ENCODE measurements around the gene NNAT. TPM values are rescaled to one million over a fixed set of nuclear protein-coding genes. Genes with fewer than 3 reads are reported as not detected.
"Not testable (repeated sequence)": the region's sequence is repeated elsewhere in the genome, so short reads cannot be mapped to it uniquely, and the experiment has no call there.

The NNAT gene
- total and polyA plus RNA-seq, 12 donors = 0.24 to 1.1 (median 0.46) TPM; not detected in 5

DNA sequence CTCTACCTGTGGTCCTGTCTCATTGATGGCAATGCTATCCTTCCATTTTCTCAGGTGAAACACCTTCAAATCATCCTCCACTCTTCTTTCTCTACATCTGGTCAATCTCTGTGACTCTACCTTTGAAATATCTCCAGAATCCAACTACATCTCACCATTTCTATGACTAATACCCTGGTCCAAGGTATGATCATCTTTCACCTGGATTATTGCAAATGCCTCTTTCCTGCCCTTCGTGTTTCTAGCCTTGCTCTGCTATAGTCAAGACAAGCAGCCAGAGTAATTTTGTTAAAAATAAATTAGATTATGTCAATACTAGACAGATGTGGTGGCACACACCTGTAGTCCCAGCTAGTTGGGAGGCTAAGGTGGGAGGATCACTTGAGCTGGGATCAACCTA is 24.5 kb downstream of the NNAT start:
- TF ChIP-seq, protein P1, sequence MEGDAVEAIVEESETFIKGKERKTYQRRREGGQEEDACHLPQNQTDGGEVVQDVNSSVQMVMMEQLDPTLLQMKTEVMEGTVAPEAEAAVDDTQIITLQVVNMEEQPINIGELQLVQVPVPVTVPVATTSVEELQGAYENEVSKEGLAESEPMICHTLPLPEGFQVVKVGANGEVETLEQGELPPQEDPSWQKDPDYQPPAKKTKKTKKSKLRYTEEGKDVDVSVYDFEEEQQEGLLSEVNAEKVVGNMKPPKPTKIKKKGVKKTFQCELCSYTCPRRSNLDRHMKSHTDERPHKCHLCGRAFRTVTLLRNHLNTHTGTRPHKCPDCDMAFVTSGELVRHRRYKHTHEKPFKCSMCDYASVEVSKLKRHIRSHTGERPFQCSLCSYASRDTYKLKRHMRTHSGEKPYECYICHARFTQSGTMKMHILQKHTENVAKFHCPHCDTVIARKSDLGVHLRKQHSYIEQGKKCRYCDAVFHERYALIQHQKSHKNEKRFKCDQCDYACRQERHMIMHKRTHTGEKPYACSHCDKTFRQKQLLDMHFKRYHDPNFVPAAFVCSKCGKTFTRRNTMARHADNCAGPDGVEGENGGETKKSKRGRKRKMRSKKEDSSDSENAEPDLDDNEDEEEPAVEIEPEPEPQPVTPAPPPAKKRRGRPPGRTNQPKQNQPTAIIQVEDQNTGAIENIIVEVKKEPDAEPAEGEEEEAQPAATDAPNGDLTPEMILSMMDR (IDR thresholded peaks at IDR 0.05) = no peak
- H3K4me1 ChIP-seq = no peaks in the 10 kb centered on the region
- WGBS, 2 donors = 80 to 88% methylated on average over 1 of the region's 1 CpG
- H3K27me3 ChIP-seq = peaks cover 0 to 4% (median 0%) of the 10 kb centered on the region in 7 donors
- H3K27ac ChIP-seq = no peak overlapping the region
- ATAC-seq = no peak
- H3K4me3 ChIP-seq = no peak overlapping the region
- no peak for DNase-seq
- no peaks in the 10 kb centered on the region for H3K9me3 ChIP-seq
- intact Hi-C loops (cut with DNase I) = no loop called here
- H3K36me3 ChIP-seq = no peaks in the 10 kb centered on the region

DNA sequence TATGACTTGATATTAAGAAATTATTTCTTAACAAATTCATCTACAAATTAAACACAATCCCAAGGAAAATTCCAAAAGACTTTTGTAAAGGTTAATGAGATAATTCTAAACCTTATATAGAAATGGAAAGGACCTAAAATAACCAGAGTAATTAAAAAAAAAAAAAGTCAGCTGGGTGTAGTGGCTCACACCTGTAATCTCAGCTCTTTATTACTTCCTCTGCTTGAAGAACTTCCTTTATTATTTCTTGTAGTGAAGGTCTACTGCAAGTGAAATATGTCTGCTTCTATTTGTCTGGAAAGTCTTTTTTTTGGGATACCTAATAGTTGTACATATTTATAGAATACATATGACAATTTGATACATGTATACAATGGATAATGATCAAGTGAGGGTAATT is 26.9 kb downstream of the NNAT start:
- Histone ChIP-seq H3K27ac (no peak overlapping the region), H3K9me3 (no peaks in the 10 kb centered on the region), H3K4me3 (no peak overlapping the region), H3K4me1 (no peaks in the 10 kb centered on the region), H3K36me3 (no peaks in the 10 kb centered on the region), H3K27me3 (peaks cover 0 to 4% (median 0%) of the 10 kb centered on the region in 7 donors)
- ATAC-seq (no peak), DNase-seq (no peak)
- TF ChIP-seq, protein P1 (IDR thresholded peaks at IDR 0.05) = no peak
- intact Hi-C loops (cut with DNase I) = no loop called here

DNA sequence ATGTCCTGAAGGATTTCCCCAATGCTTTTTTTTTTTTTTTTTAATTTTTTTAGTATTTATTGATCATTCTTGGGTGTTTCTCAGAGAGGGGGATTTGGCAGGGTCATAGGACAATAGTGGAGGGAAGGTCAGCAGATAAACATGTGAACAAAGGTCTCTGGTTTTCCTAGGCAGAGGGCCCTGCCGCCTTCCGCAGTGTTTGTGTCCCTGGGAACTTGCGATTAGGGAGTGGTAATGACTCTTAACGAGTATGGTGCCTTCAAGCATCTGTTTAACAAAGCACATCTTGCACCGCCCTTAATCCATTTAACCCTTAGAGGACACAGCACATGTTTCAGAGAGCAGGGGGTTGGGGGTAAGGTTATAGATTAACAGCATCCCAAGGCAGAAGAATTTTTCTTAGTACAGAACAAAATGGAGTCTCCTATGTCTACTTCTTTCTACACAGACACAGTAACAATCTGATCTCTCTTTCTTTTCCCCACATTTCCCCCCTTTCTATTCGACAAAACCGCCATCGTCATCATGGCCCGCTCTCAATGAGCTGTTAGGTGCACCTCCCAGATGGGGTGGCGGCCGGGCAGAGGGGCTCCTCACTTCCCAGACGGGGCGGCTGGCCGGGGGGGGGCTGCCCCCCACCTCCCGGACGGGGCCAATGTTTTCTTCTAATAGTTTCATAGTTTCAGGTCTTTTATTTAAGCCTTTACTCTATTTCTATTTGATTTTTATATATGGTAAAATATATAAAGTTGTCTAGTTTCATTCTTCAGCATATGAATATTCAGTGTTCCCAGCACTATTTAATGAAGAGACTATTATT is 29.3 kb downstream of the NNAT start:
- intact Hi-C loops (cut with DNase I); H3K27me3 ChIP-seq; H3K27ac ChIP-seq; H3K9me3 ChIP-seq; DNase-seq; H3K4me1 ChIP-seq; ATAC-seq; H3K4me3 ChIP-seq; H3K36me3 ChIP-seq: not testable (repeated sequence)
- 56 to 66% methylated on average over 16 of the region's 16 CpGs for WGBS, 2 donors

DNA sequence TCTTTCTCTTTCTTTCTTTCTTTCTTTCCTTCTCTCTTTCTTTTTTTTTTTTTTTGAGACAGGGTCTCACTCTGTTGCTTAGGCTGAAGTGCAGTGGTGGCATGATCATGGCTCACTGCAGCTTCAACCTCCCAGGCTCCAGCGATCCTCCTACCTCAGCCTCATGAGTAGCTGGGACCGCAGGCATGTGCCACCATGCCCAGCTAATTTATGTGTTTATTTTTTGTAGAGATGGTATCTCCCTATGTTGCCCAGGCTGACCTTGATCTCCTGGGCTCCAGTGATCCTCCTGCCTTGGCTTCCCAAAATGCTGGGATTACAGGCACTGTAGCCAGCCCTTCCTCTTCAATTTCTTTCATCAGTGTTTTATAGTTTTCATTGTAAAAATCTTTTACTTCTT is 30.6 kb downstream of the NNAT start:
- H3K9me3 ChIP-seq; DNase-seq; H3K27ac ChIP-seq; H3K4me1 ChIP-seq; H3K27me3 ChIP-seq; ATAC-seq; H3K36me3 ChIP-seq; H3K4me3 ChIP-seq; intact Hi-C loops (cut with DNase I): not testable (repeated sequence)
- 82 to 93% methylated on average over 2 of the region's 2 CpGs for WGBS, 2 donors

DNA sequence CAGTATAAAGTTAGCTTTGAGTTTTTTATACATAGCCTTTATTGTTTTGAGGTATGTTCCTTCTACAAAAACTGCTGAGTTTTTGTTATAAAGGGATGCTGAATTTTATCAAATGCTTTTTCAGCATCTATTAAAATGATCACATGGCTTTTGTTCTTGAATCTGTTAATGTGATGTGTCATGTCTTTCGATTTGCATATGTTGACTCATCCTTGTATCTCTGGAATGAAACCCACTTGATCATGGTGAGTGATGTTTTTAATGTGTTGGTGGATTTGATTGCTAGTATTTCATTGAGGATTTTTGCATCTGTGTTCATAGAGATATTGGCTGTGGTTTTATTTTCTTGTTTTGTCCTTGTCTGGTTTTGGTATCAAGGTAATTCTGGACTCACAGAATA is 31.4 kb downstream of the NNAT start:
- Histone ChIP-seq H3K4me1 (no peaks in the 10 kb centered on the region), H3K9me3 (no peaks in the 10 kb centered on the region), H3K36me3 (no peaks in the 10 kb centered on the region), H3K27me3 (peaks cover 0 to 9% (median 7%) of the 10 kb centered on the region in 7 donors), H3K27ac (no peak overlapping the region), H3K4me3 (no peak overlapping the region)
- DNase-seq (no peak), ATAC-seq (no peak)
- TF ChIP-seq, protein P1 (IDR thresholded peaks at IDR 0.05) = no peak
- intact Hi-C loops (cut with DNase I) = no loop called here
- 58 to 63% methylated on average over 1 of the region's 1 CpG for WGBS, 2 donors

DNA sequence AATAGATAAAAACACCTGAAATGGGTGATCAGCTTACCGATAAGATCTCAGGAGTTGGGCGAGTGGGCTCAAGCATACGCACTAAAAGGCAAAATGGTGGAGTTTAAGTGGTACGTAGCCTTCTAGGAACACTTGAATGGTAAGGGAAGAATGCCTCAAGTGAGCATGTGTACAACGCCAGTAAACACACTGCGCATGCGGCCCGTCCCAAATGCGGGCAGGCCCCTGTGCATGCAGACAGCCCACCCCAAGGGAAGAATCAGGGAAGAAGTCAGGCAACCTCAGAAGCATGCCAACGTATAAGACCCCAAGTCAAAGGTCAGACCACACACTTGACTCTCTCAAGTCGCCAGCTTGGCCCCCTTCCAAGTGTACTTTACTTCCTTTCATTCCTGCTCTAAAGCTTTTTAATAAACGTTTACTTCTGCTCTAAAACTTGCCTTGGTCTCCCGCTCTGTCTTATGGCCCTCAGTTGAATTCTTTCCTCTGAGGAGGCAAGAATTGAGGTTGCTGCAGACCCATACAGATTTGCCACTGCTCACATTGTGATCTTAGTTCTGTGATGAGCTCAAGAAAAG is 33.8 kb downstream of the NNAT start:
- H3K27me3 ChIP-seq; H3K4me3 ChIP-seq; H3K36me3 ChIP-seq; intact Hi-C loops (cut with DNase I); H3K4me1 ChIP-seq; DNase-seq; H3K9me3 ChIP-seq; ATAC-seq; H3K27ac ChIP-seq: not testable (repeated sequence)
- WGBS, 2 donors = 77 to 78% methylated on average over 13 of the region's 13 CpGs

Data from heart right ventricle (tissue), 16 donors.